Tibial artery (tissue), 4 donors: ENCODE measurements around the gene GLUL.

Experiments
- DNase-seq, 2 donors: peaks; one replicate each; pipeline ENCODE4 v3.0.0-alpha.2; 2019
- H3K27ac ChIP-seq, 2 donors: fragments of 200-600 bp; sonication (generic) in 1 of 2; 1 replicate in 1 of 2; 2 replicates in 1 of 2; pipeline ENCODE4 v1.5.1; 2018 to 2019; ENCODE audit warnings: mild to moderate bottlenecking in 1 of 2
- H3K27me3 ChIP-seq, 2 donors: fragments of 200-600 bp; sonication (generic) in 1 of 2; one replicate each; pipeline versions ENCODE4 v1.5.1 to v1.6.0; 2016 to 2019
- H3K36me3 ChIP-seq, 3 donors: fragments of 200-600 bp; sonication (generic) in 2 of 3; one replicate each; pipeline ENCODE4 v1.5.1; 2016 to 2019; ENCODE audit warnings: mild to moderate bottlenecking in 2 of 3
- H3K4me1 ChIP-seq, 4 donors: fragments of 200-600 bp; sonication (generic) in 2 of 4; 1 replicate in 3 of 4; 2 replicates in 1 of 4; pipeline ENCODE4 v1.5.1; 2016 to 2019
- H3K4me3 ChIP-seq, 2 donors: fragments of 200-600 bp; sonication (generic) in 1 of 2; 1 replicate in 1 of 2; 2 replicates in 1 of 2; pipeline ENCODE4 v1.5.1; 2018 to 2019; ENCODE audit warnings: mild to moderate bottlenecking in 2 of 2
- H3K9me3 ChIP-seq, 3 donors: fragments of 200-600 bp; sonication (generic) in 1 of 3; one replicate each; pipeline ENCODE4 v1.5.1; 2016 to 2019
- intact Hi-C: fragments of 100-400 bp; cut with DNase I; formaldehyde crosslinking; loops from one replicate; pipeline ENCODE4 v1.15.0; 2023; ENCODE audit warnings: low total_unique reads
- TF ChIP-seq, protein P1 (sequence below), 2 experiments: fragments of 200-600 bp in 1 of 2; fragments of 450-650 bp in 1 of 2; IDR thresholded peaks; one replicate each; pipeline ENCODE4 v1.5.1; 2017 to 2019; ENCODE audit warnings: antibody characterized with exemption in 2 of 2, mild to moderate bottlenecking in 1 of 2, moderate library complexity in 1 of 2

The GLUL gene

DNA sequence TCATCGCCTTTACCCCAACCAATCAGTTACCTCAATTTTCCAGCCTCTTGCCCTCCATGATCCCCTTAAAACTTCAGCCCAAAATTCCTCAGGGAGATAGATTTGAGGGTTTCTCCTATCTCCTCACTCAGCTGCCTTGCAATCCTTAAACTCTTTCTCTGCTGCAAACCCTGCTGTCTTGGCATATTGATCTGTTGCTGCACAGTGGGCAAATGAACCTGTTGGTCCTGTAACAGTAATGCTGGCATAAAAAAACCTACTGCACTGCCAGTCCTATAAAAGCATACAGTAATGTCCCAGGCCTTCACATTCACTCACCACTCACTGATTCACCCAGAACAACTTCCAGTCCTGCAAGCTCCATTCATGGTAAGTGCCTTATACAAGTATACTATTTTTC, 14.0 kb upstream of the GLUL start:
- Histone ChIP-seq H3K36me3 (no peaks in the 10 kb centered on the region), H3K9me3 (peaks cover 0 to 7% (median 0%) of the 10 kb centered on the region in 3 donors), H3K4me1 (peaks cover 0 to 12% (median 8%) of the 10 kb centered on the region in 4 donors), H3K27ac (no peak overlapping the region), H3K4me3 (no peak overlapping the region), H3K27me3 (peaks cover 0 to 16% of the 10 kb centered on the region in 2 donors)
- DNase-seq: no peak
- TF ChIP-seq, protein P1, sequence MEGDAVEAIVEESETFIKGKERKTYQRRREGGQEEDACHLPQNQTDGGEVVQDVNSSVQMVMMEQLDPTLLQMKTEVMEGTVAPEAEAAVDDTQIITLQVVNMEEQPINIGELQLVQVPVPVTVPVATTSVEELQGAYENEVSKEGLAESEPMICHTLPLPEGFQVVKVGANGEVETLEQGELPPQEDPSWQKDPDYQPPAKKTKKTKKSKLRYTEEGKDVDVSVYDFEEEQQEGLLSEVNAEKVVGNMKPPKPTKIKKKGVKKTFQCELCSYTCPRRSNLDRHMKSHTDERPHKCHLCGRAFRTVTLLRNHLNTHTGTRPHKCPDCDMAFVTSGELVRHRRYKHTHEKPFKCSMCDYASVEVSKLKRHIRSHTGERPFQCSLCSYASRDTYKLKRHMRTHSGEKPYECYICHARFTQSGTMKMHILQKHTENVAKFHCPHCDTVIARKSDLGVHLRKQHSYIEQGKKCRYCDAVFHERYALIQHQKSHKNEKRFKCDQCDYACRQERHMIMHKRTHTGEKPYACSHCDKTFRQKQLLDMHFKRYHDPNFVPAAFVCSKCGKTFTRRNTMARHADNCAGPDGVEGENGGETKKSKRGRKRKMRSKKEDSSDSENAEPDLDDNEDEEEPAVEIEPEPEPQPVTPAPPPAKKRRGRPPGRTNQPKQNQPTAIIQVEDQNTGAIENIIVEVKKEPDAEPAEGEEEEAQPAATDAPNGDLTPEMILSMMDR (IDR thresholded peaks at IDR 0.05): no peak
- intact Hi-C loops: no loop called here

DNA sequence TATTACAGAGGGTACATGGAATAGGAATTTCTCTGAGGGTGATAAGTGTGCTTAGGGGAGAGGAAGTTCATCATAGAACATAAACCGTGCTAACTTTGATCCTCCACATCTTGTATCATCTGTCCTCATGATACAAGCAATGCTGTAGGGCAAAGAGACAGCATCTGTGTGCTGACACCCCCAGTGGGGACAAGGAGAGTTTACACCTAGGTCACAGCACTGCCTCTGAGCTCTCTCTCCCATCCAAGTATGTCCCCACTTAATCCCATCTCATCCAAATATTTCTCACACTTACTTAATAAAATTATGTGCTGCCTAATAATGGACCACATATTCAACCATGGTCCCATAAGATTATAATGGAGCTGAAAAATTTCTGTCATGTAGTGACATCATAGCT, 13.2 kb upstream of the GLUL start:
- peaks cover 0 to 16% of the 10 kb centered on the region in 2 donors for H3K27me3 ChIP-seq
- TF ChIP-seq, protein P1 (IDR thresholded peaks at IDR 0.05): no peak
- no peak overlapping the region for H3K27ac ChIP-seq
- intact Hi-C loops: no loop called here
- H3K9me3 ChIP-seq: peaks cover 0 to 7% (median 0%) of the 10 kb centered on the region in 3 donors
- no peak for DNase-seq
- H3K4me1 ChIP-seq: peaks cover 0 to 4% (median under 1%) of the 10 kb centered on the region in 4 donors
- H3K4me3 ChIP-seq: no peak overlapping the region
- no peaks in the 10 kb centered on the region for H3K36me3 ChIP-seq

DNA sequence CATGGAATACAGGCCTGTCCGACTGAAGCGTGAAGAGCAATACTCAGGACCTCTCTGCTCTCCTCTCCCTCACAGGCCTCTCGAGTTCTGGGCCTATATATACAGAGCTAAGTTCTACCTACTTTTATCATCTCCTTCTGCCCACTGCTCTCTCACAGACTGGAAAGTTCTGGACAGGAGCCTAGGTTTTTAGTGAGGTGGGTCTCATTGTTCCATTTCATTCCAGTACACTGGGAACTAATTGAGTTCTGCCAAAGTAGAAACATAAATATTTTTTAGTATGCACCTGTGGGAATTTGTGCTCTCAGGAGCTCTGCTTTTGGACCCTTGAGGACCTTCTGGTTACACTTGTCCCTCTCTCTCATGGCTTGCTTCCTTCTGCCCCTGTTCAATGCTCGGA, 9.0 kb upstream of the GLUL start, which contains the start of gene TEDDM1:
TEDDM1 (minus strand) TSS at position 101 of the 400 bp plus-strand sequence. CDS start 182 bp downstream, outside the sequence.
- TF ChIP-seq, protein P1 (IDR thresholded peaks at IDR 0.05): no peak
- Histone ChIP-seq H3K27me3 (peaks cover 0 to 6% of the 10 kb centered on the region in 2 donors), H3K27ac (no peak within 1 kb of the TSS), H3K36me3 (no peaks in the 10 kb centered on the region), H3K9me3 (peaks cover 0 to 2% (median 0%) of the 10 kb centered on the region in 3 donors), H3K4me3 (no peak within 1 kb of the TSS), H3K4me1 (peaks cover 0 to 16% (median 12%) of the 10 kb centered on the region in 4 donors)
- no peak for DNase-seq
- intact Hi-C loops: no loop called here

DNA sequence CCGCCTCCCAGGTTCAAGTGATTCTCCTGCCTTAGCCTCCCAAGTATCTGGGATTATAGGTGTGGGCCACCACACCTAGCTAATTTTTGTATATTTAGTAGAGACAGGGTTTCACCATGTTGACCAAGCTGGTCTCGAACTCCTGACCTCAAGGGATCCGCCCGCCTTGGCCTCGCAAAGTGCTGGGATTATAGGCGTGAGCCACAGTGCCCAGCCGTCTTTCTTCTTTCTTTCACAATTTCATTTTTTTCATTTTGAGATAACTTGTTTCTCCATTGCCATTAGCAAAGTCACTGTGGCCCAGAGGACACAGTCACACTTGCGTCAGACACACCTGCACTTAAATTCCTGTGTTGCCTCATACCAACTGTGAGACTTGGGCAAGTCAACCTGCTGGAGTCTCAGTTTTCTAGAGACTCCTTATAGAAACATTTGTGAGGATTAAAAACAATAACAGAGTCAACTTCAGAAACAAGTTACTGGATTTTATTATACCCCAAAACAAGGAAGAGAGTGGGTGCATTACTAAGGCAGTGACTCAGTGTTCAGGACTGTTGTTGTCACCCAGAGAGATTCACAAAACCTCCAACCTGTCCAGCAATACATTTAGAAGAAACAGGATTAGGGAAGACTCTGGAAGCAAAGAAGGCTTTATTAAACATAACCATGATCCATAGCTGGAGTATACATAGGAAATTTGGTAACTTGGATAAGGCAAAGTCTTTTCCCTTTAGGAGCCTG, 6.2 kb upstream of the GLUL start:
- Histone ChIP-seq H3K36me3 (no peaks in the 10 kb centered on the region), H3K27me3 (no peaks in the 10 kb centered on the region), H3K27ac (no peak overlapping the region), H3K4me1 (peaks cover 0 to 20% (median 12%) of the 10 kb centered on the region in 4 donors), H3K4me3 (no peak overlapping the region), H3K9me3 (no peaks in the 10 kb centered on the region)
- intact Hi-C loops: loop anchor here (2.0 to 10.0 kb wide), 2 partner anchors 313 to 373 kb away; no protein-coding TSS in a partner anchor
- TF ChIP-seq, protein P1 (IDR thresholded peaks at IDR 0.05): no peak
- no peak for DNase-seq

DNA sequence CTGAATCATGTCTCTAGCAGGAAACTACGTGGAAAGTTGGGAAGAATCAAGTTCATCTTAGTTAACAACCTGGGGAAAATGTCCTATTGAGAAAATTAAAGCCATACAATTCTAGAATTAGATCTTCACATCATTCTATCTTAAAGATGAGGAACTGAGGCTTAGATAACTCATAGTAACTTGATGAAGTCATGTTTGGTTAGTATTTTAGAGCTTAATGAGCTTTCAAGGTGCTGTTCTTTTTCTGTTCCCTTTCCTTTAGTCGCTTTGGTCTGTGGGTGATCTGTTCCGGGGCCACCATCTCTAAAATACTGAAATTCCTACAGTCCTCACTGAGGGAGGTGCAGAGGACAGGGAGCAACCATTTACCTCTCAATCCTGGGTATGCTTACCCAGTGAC, 4.3 kb upstream of the GLUL start:
- peaks cover 0 to 26% (median 17%) of the 10 kb centered on the region in 4 donors for H3K4me1 ChIP-seq
- intact Hi-C loops: loop anchor here (2.0 to 10.0 kb wide), 2 partner anchors 311 to 371 kb away; no protein-coding TSS in a partner anchor

More for the DNA sequence above, 4.3 kb upstream of the GLUL start:
- no peak overlapping the region for H3K4me3 ChIP-seq
- peak overlapping the region in 1 of 2 donors; percentile 38 for H3K27ac ChIP-seq
- no peak for DNase-seq
- H3K27me3 ChIP-seq: no peaks in the 10 kb centered on the region
- TF ChIP-seq, protein P1 (IDR thresholded peaks at IDR 0.05): no peak
- H3K36me3 ChIP-seq: peaks cover 0 to 6% (median 2%) of the 10 kb centered on the region in 3 donors
- H3K9me3 ChIP-seq: no peaks in the 10 kb centered on the region
